Femur (tissue), 1 donor: ENCODE results near the gene LIMK2.
"Not testable (repeated sequence)": the region's sequence is repeated elsewhere in the genome, so short reads cannot be mapped to it uniquely, and the experiment has no call there.

Experiments
- DNase-seq: peaks from one replicate; pipeline ENCODE4 v3.0.0-alpha.2; 2017

LIMK2 gene

DNA sequence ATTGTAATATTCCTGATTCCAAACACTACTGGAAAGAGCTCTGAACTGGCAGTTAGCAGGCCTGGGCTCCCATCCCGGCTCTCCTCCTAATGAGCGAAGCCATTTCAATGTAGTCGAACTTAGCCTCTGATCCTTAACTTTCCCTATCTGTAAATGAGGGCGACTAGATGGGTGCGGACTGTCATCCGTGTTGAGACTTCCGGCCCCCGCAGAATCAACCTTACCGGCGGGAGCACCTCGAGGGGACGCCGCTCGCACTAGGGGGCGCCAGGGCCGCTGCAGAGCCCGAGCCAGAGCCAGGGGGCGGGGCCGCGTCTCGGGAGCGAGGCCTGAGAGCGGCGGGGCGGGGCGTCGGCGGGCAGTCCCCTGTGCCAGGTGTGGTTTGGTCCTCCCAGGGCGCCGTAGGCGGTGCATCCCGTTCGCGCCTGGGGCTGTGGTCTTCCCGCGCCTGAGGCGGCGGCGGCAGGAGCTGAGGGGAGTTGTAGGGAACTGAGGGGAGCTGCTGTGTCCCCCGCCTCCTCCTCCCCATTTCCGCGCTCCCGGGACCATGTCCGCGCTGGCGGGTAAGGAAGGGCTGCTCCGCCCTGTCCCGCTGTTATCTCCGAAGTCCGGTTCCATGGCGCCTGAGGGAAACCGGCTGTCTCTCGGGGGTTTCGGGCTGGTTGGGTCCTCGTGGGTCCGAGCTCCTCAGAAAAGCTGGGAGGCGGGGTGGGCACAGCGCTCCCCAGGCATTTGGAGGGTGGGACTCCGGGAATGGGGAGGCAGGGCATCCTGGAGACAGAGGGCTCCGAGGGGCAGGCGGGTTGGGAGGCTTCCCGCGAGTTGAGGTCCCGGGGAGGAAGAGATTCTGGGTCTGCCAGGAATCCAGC, at the start of gene LIMK2:
Gene LIMK2 (plus strand): TSS at position 437 of the 869 bp plus-strand sequence. CDS start 111 bp downstream, at position 548.
- peak; percentile 94 for DNase-seq

DNA sequence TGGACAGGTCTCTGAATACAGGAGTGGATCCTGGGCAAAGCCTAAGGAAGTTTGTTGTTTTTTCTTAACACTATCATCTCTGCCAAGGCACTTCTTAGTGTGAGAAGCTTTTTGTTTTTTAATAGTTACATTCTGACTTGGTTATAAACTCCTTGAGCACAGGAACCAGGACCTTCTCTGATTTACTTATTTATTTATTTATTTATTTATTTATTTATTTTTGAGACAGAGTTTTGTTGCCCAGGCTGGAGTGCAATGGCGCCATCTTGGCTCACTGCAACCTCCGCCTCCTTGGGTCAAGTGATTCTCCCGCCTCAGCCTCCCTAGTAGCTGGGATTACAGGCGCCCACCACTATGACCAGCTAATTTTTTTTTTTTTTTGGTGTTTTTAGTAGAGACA, 41.1 kb upstream of the LIMK2 start:
- DNase-seq, result no peak

DNA sequence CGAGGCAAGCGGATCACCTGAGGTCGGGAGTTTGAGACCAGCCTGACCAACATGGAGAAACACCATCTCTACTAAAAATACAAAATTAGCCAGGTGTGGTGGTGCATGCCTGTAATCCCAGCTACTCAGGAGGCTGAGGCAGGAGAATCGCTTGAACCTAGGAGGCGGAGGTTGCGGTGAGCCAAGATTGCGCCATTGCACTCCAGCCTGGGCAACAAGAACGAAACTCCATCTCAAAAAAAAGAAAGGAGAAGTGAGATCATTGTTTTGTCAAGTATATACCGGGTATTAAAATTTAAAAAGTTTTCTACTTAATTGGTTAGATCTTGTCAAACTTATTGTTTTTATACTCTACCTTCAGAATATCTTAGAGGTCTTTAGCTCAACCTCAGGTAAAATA, 40.4 kb upstream of the LIMK2 start:
- not testable (repeated sequence) for DNase-seq

DNA sequence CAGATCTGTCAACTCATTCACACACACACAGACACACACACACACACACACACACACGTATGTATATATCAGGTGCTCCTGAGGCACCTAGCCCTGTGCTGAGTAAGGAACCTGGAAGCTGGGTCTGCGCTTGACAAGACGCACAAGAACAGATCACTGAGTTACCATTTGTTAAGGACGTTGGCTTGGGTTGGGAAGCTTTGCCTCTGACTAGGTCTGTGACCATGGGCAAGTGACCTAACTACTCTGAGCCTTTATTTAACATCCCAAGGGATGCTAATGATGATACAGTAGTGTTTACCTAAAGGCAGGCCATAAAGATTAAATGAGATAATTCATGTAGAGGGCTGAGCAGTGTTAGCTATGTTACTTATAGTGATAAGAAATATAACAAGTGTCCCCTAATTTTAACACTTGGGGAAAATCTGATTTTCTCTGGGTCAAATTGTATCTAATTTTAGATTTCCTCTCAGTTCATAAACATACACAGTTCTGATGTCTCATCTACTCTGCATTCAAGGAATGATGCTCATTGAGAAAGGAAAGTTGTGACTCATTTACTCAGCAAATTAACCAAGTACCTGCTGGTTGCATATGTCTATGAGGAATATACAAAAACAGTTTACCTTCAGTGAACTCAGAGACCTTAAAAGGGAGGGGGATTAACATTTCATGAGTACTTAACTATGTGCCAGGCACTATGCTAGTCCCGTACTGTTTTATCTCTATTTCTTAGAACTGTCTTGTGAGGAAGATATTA, 38.5 kb upstream of the LIMK2 start:
- no peak for DNase-seq

- DNase-seq, result no peak
Measured at GRCh38 chr22:31176923-31177322, 35.2 kb upstream of the LIMK2 start.

DNA sequence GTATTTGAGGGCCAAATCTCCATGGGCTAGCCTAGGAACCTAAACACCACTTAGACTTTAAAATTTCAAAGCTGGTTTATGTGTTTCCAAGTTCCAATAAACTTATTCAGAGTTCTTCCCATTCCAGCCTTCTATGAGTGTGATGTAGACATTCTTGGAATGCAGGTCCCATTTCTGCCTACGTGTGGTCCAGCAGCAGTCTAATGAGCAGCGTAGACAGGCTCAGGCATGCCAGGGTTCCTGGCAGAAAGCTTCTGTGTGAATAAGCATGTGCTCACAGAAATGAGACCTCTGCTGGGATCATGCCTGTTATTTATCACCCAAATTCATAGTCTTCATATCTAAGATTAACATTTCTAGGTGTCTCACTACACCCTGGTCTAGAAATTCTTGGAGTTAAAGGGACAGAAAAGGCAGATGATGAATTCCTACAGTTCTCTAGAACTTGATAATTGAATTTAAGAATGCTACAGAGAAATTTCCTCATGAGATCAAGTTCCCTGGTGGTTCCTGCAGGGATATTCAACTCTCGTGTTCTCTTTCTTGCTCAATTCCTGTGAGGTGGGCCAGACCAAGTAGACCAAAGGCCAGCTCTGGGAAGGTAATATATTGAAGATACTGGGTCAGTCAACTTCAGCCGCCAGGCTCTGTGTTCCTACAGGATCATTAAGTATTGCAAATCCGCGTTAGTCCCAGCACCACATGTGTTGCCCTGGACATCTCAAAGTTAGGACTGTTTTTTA, 34.5 kb upstream of the LIMK2 start:
- no peak for DNase-seq

DNA sequence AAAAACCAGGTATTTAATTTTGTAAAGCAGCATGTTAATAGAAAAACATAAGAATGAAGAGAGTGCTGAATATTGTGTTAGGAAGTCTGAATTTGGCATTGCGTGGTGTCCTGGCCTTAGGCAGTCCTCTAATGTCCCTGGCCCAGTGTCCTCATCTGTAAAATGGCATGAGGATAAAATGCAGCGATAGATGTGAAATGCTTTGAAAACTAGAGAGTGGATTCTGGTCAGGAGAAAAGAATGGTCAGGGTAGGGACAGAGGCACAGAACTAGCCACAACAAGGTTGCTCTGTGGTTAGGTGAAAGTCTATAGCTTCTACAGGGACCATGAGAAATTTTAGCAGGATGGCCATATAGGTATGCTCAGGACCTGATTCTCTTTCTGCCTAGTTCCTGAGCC, 33.2 kb upstream of the LIMK2 start:
- DNase-seq, result no peak

DNA sequence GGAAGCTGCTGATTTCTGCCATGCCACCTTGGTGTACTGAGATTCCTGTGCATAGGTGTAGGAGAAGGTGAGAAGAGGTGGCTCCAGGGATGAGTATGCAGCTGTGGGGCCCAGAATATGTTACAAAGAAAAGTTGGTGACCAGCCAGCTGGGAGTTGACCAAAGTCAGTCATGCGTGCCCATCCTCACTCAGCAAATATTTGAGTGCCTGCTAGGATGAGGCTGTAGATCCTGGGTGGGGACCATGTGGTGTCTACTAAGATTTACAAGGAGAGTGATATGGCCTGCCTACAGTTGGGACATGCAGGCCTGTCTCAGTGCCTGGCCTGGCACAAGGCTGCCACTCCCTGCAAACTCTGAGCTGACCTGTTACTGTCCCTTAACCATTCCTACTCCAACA, 32.8 kb upstream of the LIMK2 start:
- DNase-seq, result no peak

DNA sequence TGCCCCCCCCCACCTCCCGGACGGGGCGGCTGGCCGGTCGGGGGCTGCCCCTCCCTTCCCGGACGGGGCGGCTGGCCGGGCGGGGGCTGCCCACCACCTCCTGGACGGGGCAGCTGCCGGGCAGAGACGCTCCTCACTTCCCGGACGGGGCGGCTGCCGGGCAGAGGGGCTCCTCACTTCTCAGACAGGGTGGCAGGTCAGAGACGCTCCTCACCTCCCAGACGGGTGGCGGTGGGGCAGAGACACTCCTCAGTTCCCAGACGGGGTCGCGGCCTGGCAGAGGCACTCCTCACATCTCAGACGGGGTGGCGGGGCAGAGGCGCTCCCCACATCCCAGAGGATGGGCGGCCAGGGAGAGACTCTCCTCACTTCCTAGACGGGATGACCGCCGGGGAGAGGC, 28.1 kb upstream of the LIMK2 start:
- no peak for DNase-seq

GRCh38 chr22:31185056-31185455, 27.0 kb upstream of the LIMK2 start:
- no peak for DNase-seq

GRCh38 chr22:31187627-31188026, 24.5 kb upstream of the LIMK2 start:
- DNase-seq, result no peak

- DNase-seq, result no peak
Measured at GRCh38 chr22:31192513-31192912, 19.6 kb upstream of the LIMK2 start.

DNA sequence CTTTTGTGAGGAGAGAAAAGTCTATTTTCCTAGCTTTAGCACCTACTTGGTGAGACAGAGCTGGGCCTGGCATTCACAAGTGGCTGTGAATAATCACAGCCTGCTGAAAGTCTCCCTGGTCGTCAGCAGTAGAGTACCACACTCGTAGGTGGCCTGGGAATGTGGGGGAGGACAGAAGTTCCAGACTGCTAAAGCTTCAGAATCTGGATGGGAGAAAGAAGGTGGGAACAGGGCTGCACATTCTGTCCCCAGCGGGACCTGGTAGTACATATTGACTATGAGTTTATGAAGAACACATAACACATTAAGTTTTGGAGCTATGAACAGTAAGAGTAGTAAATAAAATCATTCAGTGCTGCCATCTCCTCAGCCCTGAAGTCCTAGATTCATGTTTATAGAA, 19.0 kb upstream of the LIMK2 start:
- DNase-seq, result no peak

DNA sequence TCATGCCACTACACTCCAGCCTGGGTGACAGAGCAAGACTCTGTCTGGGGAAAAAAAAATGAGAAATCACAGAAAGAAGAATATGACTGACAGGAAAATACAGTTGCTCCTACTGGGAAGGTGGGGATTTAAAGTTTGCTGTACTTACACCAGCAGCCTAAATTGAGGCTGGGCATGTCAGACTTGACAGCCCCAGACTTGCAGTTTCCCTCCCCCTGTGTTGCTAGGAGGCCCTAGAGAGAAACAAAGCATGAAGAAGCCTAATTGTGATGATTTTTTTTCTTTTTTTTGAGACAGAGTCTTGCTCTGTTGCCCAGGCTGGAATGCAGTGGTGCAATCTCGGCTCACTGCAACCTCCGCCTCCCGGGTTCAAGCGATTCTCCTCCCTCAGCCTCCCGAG, 17.4 kb upstream of the LIMK2 start:
- not testable (repeated sequence) for DNase-seq

GRCh38 chr22:31199187-31199586, 12.9 kb upstream of the LIMK2 start:
- DNase-seq, result no peak

GRCh38 chr22:31204352-31204984, 7.6 kb upstream of the LIMK2 start:
- not testable (repeated sequence) for DNase-seq

DNA sequence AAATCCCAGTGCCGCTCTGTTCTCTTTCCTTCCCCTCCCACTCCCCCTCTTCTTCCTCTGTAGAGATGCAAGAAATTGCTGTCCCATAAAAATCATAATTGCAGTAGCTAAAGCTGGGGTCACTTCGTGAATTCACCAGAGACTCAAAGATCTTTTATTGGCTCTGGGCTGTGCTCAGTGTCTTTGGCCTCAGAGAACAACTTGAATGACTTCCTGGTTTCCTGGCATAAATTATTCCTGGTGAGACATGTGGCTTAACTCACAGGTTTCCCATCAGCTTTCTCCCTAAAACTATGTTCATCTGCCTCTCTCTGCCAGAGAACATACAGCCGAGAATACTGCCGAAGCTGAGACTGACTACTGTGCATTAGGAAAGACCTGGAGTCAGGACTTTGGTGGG, 7.0 kb upstream of the LIMK2 start:
- not testable (repeated sequence) for DNase-seq

GRCh38 chr22:31206460-31206859, 5.6 kb upstream of the LIMK2 start:
- not testable (repeated sequence) for DNase-seq

- DNase-seq, result no peak
Measured at GRCh38 chr22:31206896-31207687, 5.0 kb upstream of the LIMK2 start.

GRCh38 chr22:31210556-31211421, 1.3 kb upstream of the LIMK2 start:
- peak; percentile 49 for DNase-seq

- DNase-seq, result no peak
Measured at GRCh38 chr22:31211482-31211861, 626 bp upstream of the LIMK2 start.
